Calu3 (cell line): Measurements from ENCODE around the gene OLFM1. TPM values are rescaled to one million over a fixed set of nuclear protein-coding genes. Genes with fewer than 3 reads are reported as not detected.

ENCODE experiments used
- BruUV-seq: library from RNA; stranded (reverse); fragments of 400-500 nt; replicated peaks from 2 replicates; lab custom pipeline; 2021; lab: Mats Ljungman, UMichigan
- CTCF ChIA-PET: fragments of 300-600 bp; sonication (Branson Sonifier 250); formaldehyde crosslinking; loops from one replicate; lab custom pipeline; 2022; ENCODE audit warnings: antibody characterized with exemption; lab: Charles Lee
- DNase-seq: peaks from one replicate; pipeline ENCODE4 v3.0.0; 2022
- H3K27ac Mint-ChIP-seq: one replicate; pipeline ENCODE4 v1.8.0; 2022; ENCODE audit warnings: mixed read lengths; ENCODE audit not compliant: unreplicated experiment
- H3K27me3 Mint-ChIP-seq: one replicate; pipeline ENCODE4 v1.8.0; 2022; ENCODE audit warnings: mixed read lengths; ENCODE audit not compliant: unreplicated experiment
- H3K36me3 Mint-ChIP-seq: one replicate; pipeline ENCODE4 v1.8.0; 2022; ENCODE audit warnings: mild to moderate bottlenecking, moderate library complexity, mixed read lengths; ENCODE audit not compliant: insufficient read depth, unreplicated experiment
- H3K4me1 Mint-ChIP-seq: one replicate; pipeline ENCODE4 v1.8.0; 2022; ENCODE audit warnings: mild to moderate bottlenecking, low read depth, mixed read lengths; ENCODE audit not compliant: unreplicated experiment
- H3K4me3 Mint-ChIP-seq: one replicate; pipeline ENCODE4 v1.8.0; 2022; ENCODE audit warnings: mild to moderate bottlenecking, low read depth, moderate library complexity, mixed read lengths; ENCODE audit not compliant: unreplicated experiment
- H3K9me3 Mint-ChIP-seq: one replicate; pipeline ENCODE4 v1.8.0; 2022; ENCODE audit warnings: low read depth, mixed read lengths; ENCODE audit not compliant: unreplicated experiment
- CTCF ChIP-seq: fragments of 200-600 bp; IDR thresholded peaks from one replicate; pipeline ENCODE4 v1.8.0; 2022; ENCODE audit warnings: antibody characterized with exemption; ENCODE audit not compliant: unreplicated experiment
- intact Hi-C: fragments of 100-400 bp; cut with micrococcal nuclease; formaldehyde crosslinking; loops from one replicate; pipeline ENCODE4 v1.10.0; 2022; ENCODE audit not compliant: unreplicated experiment
- total RNA-seq: library from RNA; stranded (reverse); gene quantifications from 2 replicates; pipeline ENCODE4 v1.2.3, GENCODE V29; 2022

The OLFM1 gene
- total RNA-seq, 1 experiment from 2014 or later, result 5.5 TPM

- Mint-ChIP-seq H3K4me3 (no peak overlapping the region), H3K9me3 (no peaks in the 10 kb centered on the region), H3K27ac (no peak overlapping the region), H3K36me3 (no peaks in the 10 kb centered on the region), H3K4me1 (no peaks in the 10 kb centered on the region), H3K27me3 (peaks cover 23% of the 10 kb centered on the region)
- DNase-seq, result no peak
- CTCF ChIA-PET, result no interaction called here
- no peak for TF ChIP-seq CTCF
- BruUV-seq, result no TSS peak
- intact Hi-C loops, result no loop called here
Measured at GRCh38 chr9:135076876-135077430, 10.5 kb upstream of the OLFM1 start.

- CTCF ChIA-PET, result no interaction called here
- BruUV-seq, result no TSS peak
- H3K27ac Mint-ChIP-seq, result no peak overlapping the region
- H3K4me1 Mint-ChIP-seq, result no peaks in the 10 kb centered on the region
- H3K36me3 Mint-ChIP-seq, result no peaks in the 10 kb centered on the region
- TF ChIP-seq CTCF, result no peak
- no peaks in the 10 kb centered on the region for H3K9me3 Mint-ChIP-seq
- intact Hi-C loops, result no loop called here
- H3K27me3 Mint-ChIP-seq, result peaks cover 23% of the 10 kb centered on the region
- H3K4me3 Mint-ChIP-seq, result no peak overlapping the region
- DNase-seq, result no peak
Measured at GRCh38 chr9:135077497-135078200, 9.8 kb upstream of the OLFM1 start.

- intact Hi-C loops, result no loop called here
- no peak for TF ChIP-seq CTCF
- BruUV-seq, result no TSS peak
- Mint-ChIP-seq H3K27ac (no peak overlapping the region), H3K4me3 (no peak overlapping the region), H3K36me3 (no peaks in the 10 kb centered on the region), H3K27me3 (peaks cover 23% of the 10 kb centered on the region), H3K9me3 (no peaks in the 10 kb centered on the region), H3K4me1 (no peaks in the 10 kb centered on the region)
- no peak for DNase-seq
- CTCF ChIA-PET, result no interaction called here
Measured at GRCh38 chr9:135078361-135078821, 9.1 kb upstream of the OLFM1 start.

GRCh38 chr9:135079018-135079417 is 8.4 kb upstream of the OLFM1 start:
- CTCF ChIA-PET, result no interaction called here
- BruUV-seq, result no TSS peak
- no peak overlapping the region for H3K27ac Mint-ChIP-seq
- peaks cover 28% of the 10 kb centered on the region for H3K27me3 Mint-ChIP-seq
- no peaks in the 10 kb centered on the region for H3K9me3 Mint-ChIP-seq
- H3K4me3 Mint-ChIP-seq, result no peak overlapping the region
- H3K36me3 Mint-ChIP-seq, result no peaks in the 10 kb centered on the region
- no peaks in the 10 kb centered on the region for H3K4me1 Mint-ChIP-seq
- no peak for DNase-seq
- intact Hi-C loops, result no loop called here
- TF ChIP-seq CTCF, result no peak
